Measurements from ENCODE around the gene NUBP2.

Gene NUBP2

GRCh38 chr16:1832838-1833454, 50.2 kb downstream of the NUBP2 start:
- no peak for DNase-seq

GRCh38 chr16:1834096-1834495, 51.3 kb downstream of the NUBP2 start:
- DNase-seq = no peak

All from NCI-H1694 treated with DMSO at 0.1 percent for 48 hours (cell line).